Stimulated activated naive B cell treated with anti-CD40 and anti-IgM and Interleukin-4, amounts not matched to agents 10 μg/mL and 1 μg/mL and 100 μg/mL, for 72 hours (primary cell): Measurements from ENCODE around the gene S100G.
"Not testable (repeated sequence)": the region's sequence is repeated elsewhere in the genome, so short reads cannot be mapped to it uniquely, and the experiment has no call there.

ENCODE experiments used
- ATAC-seq, 2 donors: fragments of 150-1000 bp; cut with Tn5 transposase; replicated peaks; 2 replicates each; pipeline ENCODE4 v1.10.0; 2021; ENCODE audit warnings: moderate library complexity in 1 of 2
- DNase-seq: peaks from one replicate; pipeline ENCODE4 v3.0.0; 2021
- H3K27ac Mint-ChIP-seq: one replicate; pipeline ENCODE4 v1.8.0; 2022; ENCODE audit warnings: mild to moderate bottlenecking, mixed read lengths
- H3K27me3 Mint-ChIP-seq, 2 donors: one replicate each; pipeline ENCODE4 v1.8.0; 2022; ENCODE audit warnings: mixed read lengths in 2 of 2
- H3K36me3 Mint-ChIP-seq, 2 donors: one replicate each; pipeline ENCODE4 v1.8.0; 2022; ENCODE audit warnings: mixed read lengths in 2 of 2, mild to moderate bottlenecking in 1 of 2
- H3K4me1 Mint-ChIP-seq, 2 donors: one replicate each; pipeline ENCODE4 v1.8.0; 2022; ENCODE audit warnings: mixed read lengths in 2 of 2, mild to moderate bottlenecking in 1 of 2
- H3K4me3 Mint-ChIP-seq, 2 donors: one replicate each; pipeline ENCODE4 v1.8.0; 2022; ENCODE audit warnings: mild to moderate bottlenecking in 2 of 2, mixed read lengths in 2 of 2, moderate library complexity in 1 of 2
- H3K9me3 Mint-ChIP-seq, 2 donors: one replicate each; pipeline ENCODE4 v1.8.0; 2022; ENCODE audit warnings: mixed read lengths in 2 of 2, mild to moderate bottlenecking in 1 of 2

Gene S100G, protein sequence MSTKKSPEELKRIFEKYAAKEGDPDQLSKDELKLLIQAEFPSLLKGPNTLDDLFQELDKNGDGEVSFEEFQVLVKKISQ

DNA sequence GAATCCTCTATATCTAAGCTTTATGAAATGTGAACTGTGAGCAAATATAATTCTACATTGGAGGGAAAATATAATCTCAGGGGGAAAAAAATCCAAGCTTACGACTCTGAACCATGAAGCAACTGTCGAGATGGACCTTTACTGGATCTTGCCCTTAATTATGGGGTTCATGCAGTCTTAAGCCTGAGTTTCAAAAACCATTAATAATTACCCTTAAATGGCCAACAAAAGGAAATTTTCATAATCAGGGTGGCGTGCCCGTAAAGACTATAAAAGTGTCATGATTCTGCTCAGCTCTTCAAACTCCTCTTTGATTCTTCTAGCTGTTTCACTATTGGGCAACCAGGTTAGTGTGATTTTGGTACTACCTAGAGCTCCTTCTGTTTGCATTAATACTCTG is at the start of gene S100G:
TSS of gene S100G (plus strand) at position 301 of the 400 bp plus-strand sequence. CDS start 849 bp downstream, outside the sequence.
- no peak within 1 kb of the TSS for H3K4me3 Mint-ChIP-seq

DNA sequence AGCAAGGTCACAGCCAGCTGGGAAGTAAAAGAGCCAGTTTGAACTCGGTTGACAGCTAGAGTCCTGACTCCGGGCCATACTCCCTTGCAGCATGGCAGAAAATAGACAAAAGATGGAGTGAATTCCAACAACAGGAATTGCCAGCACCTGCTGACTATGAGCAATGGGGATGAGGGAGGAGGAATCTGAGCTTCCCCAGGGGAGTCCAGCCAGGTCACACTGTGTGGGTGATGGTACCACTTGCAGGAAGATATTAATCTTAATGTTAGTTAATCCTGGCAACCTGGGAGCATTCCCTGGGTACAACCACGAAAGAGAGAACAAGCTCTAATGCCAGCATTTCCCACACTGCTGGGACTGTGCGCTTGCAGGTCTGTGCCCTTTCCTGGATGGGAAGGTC is 48.1 kb upstream of the S100G start:
- no peak overlapping the region for H3K27ac Mint-ChIP-seq
- peaks cover 2 to 3% of the 10 kb centered on the region in 2 donors for H3K9me3 Mint-ChIP-seq
- ATAC-seq (no peak), DNase-seq (no peak)
- H3K36me3 Mint-ChIP-seq: peaks cover 4 to 6% of the 10 kb centered on the region in 2 donors
- no peaks in the 10 kb centered on the region for H3K27me3 Mint-ChIP-seq
- H3K4me1 Mint-ChIP-seq: peaks cover 0 to 1% of the 10 kb centered on the region in 2 donors
- no peak overlapping the region for H3K4me3 Mint-ChIP-seq

More for the DNA sequence above, at the start of gene S100G:
- no peak for ATAC-seq
- DNase-seq: no peak
- Mint-ChIP-seq H3K27ac (no peak within 1 kb of the TSS), H3K36me3 (peaks cover 4 to 7% of the 10 kb centered on the region in 2 donors), H3K9me3 (no peaks in the 10 kb centered on the region), H3K4me1 (no peaks in the 10 kb centered on the region), H3K27me3 (no peaks in the 10 kb centered on the region)

DNA sequence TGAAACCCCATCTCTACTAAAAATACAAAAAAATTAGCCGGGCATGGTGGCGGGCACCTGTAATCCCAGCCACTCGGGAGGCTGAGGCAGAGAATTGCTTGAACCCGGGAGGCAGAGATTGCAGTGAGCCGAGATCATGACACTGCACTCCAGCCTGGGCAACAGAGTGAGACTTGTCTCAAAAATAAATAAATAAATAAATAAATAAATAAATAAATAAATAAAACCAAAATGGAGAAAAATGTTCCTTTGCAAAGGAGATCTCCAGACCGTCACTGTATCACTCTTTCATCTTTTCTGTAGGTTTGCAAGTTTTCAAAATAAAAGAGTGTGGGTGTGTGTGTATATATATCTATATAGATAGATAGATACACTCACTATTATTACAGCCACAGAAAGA is 46.7 kb upstream of the S100G start:
- not testable (repeated sequence) for H3K27me3 Mint-ChIP-seq, H3K36me3 Mint-ChIP-seq, H3K27ac Mint-ChIP-seq, ATAC-seq, H3K9me3 Mint-ChIP-seq, H3K4me1 Mint-ChIP-seq, H3K4me3 Mint-ChIP-seq, DNase-seq

DNA sequence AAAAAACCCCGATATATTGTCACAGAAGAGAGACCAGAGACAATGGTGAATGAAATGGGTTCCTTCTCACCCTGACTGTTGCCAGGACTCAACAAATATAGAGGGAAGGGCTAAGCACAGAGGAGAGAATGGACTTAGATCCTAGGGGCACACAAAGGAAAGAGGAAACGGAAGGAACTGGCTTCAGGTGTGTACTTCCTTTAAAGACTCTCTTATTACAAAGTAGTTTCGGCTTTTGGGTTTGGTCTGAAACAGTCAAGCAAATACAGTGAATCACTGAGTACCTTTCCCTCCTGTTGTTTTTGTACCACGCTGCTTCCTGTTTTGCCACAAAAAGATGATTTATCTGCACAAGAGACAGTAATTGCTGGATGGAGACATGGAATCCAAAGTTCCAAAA is 46.1 kb upstream of the S100G start:
- DNase-seq (no peak), ATAC-seq (no peak)
- H3K27ac Mint-ChIP-seq: no peak overlapping the region
- peaks cover 0 to 6% of the 10 kb centered on the region in 2 donors for H3K36me3 Mint-ChIP-seq
- H3K4me3 Mint-ChIP-seq: no peak overlapping the region
- no peaks in the 10 kb centered on the region for H3K9me3 Mint-ChIP-seq
- H3K27me3 Mint-ChIP-seq: no peaks in the 10 kb centered on the region
- peaks cover 0 to 1% of the 10 kb centered on the region in 2 donors for H3K4me1 Mint-ChIP-seq

DNA sequence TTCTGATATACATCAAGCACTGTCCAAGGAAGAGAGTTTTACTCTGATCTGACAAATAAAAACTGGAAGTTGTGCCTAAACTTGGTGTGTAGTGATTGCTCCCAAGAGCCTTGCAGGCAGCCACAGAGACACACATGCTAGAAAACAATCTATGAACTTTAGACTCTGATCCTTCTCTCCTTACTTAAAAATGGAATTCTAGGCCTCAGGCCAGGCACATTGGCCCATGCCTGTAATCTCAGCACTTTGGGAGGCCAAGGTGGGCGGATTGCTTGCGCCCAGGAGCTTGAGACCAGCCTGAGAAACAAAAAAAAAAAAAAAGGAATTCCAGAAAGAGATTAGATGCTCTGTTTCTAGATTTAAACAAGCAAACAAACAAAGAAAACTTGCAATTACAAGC is 45.6 kb upstream of the S100G start:
- H3K4me3 Mint-ChIP-seq: no peak overlapping the region
- no peak for DNase-seq
- no peak overlapping the region for H3K27ac Mint-ChIP-seq

DNA sequence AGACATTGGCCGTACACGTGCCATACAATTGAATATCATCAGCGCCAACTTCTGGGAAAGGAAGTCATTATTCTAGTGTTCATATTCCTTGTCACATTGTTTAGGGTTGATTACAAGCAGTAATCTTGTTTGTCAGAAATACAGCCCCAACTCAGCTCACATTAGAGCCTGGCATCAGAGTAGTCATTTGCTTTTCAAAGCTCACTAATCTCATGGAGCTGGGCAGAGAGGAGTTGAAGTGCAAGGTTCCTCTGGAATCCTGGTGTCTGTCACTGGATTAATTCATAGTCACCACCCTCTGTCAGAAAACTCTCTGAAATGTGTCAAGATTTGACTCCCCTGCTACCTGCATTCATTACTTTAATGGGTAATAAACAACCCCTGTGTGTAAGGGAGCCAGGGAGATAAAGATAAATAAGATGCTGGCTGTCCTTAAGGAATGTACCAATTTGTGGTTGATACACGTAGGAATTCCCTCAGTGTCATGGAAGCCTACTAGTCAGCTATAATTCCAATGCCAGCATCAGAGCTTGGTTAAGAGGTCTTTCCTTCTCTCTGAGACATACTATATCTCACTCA is 43.7 kb upstream of the S100G start:
- Mint-ChIP-seq H3K27ac (no peak overlapping the region), H3K4me1 (peaks cover 0 to 1% of the 10 kb centered on the region in 2 donors), H3K27me3 (no peaks in the 10 kb centered on the region), H3K36me3 (peaks cover 4 to 11% of the 10 kb centered on the region in 2 donors), H3K9me3 (peaks cover 2 to 4% of the 10 kb centered on the region in 2 donors), H3K4me3 (no peak overlapping the region)
- ATAC-seq (no peak), DNase-seq (no peak)

More for the DNA sequence above, 45.6 kb upstream of the S100G start:
- Mint-ChIP-seq H3K9me3 (no peaks in the 10 kb centered on the region), H3K4me1 (peaks cover 0 to 1% of the 10 kb centered on the region in 2 donors), H3K27me3 (no peaks in the 10 kb centered on the region), H3K36me3 (peaks cover 0 to 6% of the 10 kb centered on the region in 2 donors)
- ATAC-seq: no peak

DNA sequence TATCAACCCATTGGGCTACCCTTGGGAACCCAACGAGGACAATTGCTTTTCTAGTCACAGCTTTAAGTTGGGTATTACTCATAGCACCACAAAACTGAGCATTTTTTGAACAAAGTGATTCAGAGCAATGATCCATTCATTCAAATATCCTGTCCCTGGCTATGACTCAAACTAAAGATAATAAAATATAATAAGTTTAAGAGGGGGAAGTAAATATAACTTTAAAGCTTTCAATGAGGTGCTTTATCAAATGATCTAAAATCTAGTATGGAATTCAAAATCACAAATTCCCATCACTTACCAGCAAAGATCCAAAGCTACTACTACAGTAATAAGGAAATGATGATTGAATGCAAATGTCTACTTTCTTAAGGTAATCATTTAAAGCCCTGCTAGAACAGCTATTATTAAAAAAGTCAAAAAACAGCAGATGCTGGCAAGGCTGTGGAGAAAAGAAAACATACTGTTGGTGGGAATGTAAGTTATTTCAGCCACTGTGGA is 39.8 kb upstream of the S100G start:
- Mint-ChIP-seq H3K36me3 (peaks cover 16 to 18% of the 10 kb centered on the region in 2 donors), H3K27ac (no peak overlapping the region), H3K4me3 (no peak overlapping the region), H3K4me1 (no peaks in the 10 kb centered on the region), H3K9me3 (peaks cover 2 to 4% of the 10 kb centered on the region in 2 donors), H3K27me3 (no peaks in the 10 kb centered on the region)
- ATAC-seq (no peak), DNase-seq (no peak)

DNA sequence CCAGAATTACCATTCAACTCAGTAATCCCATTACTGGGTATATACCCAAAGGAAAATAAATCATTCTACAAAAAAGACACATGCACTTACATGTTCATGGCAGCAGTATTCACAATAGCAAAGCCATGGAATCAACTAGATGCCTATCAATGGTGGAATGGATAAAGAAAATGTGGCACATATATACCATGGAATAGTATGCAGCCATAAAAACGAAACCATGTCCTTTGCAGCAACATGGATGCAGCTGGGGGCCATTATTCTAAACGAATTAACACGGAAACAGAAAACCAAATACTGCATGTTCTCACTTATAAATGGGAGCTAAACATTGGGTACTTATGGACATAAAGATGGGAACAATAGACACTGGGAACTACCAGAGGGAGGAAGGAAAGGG is 39.3 kb upstream of the S100G start:
- not testable (repeated sequence) for H3K4me1 Mint-ChIP-seq, H3K4me3 Mint-ChIP-seq, H3K27me3 Mint-ChIP-seq, ATAC-seq, H3K9me3 Mint-ChIP-seq, DNase-seq, H3K27ac Mint-ChIP-seq
- peaks cover 16 to 18% of the 10 kb centered on the region in 2 donors for H3K36me3 Mint-ChIP-seq

DNA sequence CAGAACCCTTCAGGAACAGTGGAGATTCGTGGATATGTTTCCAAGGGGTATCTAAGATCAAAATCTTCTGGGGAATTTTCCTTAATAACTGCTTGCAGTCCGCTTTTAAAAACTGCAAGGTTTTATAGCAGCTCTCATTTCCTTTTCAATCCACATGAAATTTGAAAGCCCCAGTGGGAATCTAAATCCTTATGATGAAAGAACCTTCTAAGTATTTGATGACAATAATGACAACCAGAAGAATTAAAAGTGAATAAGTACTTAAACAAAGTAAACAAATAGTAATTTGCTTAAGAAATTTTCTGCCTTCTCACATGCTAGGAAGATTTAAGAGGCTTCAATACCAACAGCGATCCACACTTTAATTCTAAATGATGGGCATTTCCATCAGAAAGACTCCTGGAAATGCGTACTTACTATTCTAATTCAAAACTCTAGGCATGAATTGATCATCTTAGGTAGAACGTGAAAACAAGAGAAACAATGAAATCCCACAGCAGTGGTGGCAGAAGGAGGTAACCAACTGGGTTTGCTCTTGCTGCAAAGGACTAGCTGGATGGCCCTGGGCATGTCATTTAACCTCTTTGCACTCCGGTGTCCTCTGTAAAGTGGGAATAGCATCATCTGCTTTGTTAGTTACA is 37.6 kb upstream of the S100G start:
- H3K27me3 Mint-ChIP-seq: no peaks in the 10 kb centered on the region
- DNase-seq (no peak), ATAC-seq (no peak)
- peaks cover 2 to 4% of the 10 kb centered on the region in 2 donors for H3K9me3 Mint-ChIP-seq
- no peaks in the 10 kb centered on the region for H3K4me1 Mint-ChIP-seq
- H3K4me3 Mint-ChIP-seq: no peak overlapping the region
- H3K36me3 Mint-ChIP-seq: peaks cover 15 to 20% of the 10 kb centered on the region in 2 donors
- H3K27ac Mint-ChIP-seq: no peak overlapping the region

DNA sequence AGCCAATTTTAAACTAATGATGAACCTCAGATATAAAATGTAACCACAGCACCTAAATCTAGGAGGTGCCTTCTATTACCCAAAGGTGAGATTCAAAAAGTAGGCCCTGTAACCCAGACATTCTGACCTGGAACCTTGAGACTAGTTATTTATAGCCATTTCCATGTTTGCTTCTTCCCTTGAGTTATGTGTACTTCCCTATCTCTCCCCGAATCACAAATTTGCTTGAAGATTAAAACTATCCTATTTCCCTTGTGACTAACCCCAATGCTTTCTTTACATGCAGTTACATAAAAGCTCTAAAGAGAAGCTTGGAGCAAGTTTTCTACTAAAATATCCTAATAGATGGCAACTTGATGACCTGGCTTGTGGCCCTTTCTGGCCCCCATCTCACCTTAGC is 32.6 kb upstream of the S100G start:
- Mint-ChIP-seq H3K4me3 (no peak overlapping the region), H3K27me3 (no peaks in the 10 kb centered on the region), H3K27ac (no peak overlapping the region), H3K9me3 (peaks cover 0 to 2% of the 10 kb centered on the region in 2 donors), H3K4me1 (no peaks in the 10 kb centered on the region), H3K36me3 (peaks cover 16 to 26% of the 10 kb centered on the region in 2 donors)
- no peak for ATAC-seq
- no peak for DNase-seq

DNA sequence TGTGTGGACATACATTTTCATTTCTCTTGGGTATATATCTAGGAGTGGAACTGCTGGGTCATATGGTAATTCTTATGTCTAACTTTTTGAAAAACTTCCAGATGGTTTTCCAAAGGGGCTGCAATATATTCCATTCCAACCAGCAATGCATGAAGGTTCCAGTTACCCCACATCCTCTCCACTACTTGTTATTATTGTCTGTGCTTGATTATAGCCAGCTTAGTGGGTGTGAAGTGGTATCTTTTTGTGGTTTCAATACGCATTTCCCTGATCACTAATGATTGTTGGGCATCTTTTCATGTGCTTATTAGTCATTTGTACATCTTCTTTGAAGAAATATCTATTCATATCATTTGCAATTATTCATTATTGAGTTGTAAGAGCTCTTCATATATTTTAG is 31.5 kb upstream of the S100G start:
- H3K36me3 Mint-ChIP-seq: peaks cover 12 to 22% of the 10 kb centered on the region in 2 donors
- H3K9me3 Mint-ChIP-seq: peaks cover 0 to 2% of the 10 kb centered on the region in 2 donors
- DNase-seq: no peak
- no peak for ATAC-seq
- H3K27me3 Mint-ChIP-seq: no peaks in the 10 kb centered on the region
- no peaks in the 10 kb centered on the region for H3K4me1 Mint-ChIP-seq
- no peak overlapping the region for H3K27ac Mint-ChIP-seq
- no peak overlapping the region for H3K4me3 Mint-ChIP-seq

DNA sequence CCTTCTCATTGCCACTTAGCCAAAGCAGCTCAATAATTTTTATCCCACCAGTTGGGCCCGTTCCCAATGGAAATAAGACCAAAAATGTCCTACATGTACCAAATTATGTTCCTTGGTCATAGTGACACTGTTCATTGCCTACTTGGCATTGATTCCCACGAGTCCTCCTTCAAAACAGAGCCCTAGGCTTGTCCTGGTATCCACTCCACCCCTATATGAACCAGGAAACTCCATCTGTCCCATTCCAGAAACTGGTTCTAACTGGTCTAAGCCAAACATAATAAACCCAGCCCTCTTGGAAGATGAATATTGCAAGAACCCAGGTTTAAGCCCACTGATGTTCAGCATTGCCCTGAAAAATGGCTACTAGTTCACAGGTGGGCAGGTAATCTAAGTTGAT is 30.9 kb upstream of the S100G start:
- ATAC-seq (no peak), DNase-seq (no peak)
- H3K4me1 Mint-ChIP-seq: no peaks in the 10 kb centered on the region
- no peak overlapping the region for H3K4me3 Mint-ChIP-seq
- no peaks in the 10 kb centered on the region for H3K27me3 Mint-ChIP-seq
- peaks cover 10 to 17% of the 10 kb centered on the region in 2 donors for H3K36me3 Mint-ChIP-seq
- no peak overlapping the region for H3K27ac Mint-ChIP-seq
- peaks cover 0 to 2% of the 10 kb centered on the region in 2 donors for H3K9me3 Mint-ChIP-seq

DNA sequence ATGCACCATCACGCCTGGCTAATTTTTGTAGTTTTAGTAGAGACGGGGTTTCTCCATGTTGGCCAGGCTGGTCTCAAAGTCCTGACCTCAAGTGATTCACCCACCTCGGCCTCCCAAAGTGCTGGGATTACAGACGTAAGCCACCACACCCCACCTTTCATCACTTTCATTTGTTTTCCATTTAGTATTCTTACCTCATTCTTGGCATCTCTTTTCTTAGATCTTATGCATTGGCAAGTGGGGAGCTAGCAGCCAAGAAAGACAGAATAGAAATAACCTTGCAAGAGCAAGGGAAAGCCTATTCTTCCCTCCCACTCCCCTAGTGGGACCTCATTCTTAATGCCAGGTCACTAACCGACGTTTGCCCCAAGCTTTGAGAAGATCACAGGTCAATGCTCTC is 21.4 kb upstream of the S100G start:
- not testable (repeated sequence) for DNase-seq, H3K27ac Mint-ChIP-seq, H3K4me1 Mint-ChIP-seq, H3K4me3 Mint-ChIP-seq, ATAC-seq, H3K36me3 Mint-ChIP-seq, H3K9me3 Mint-ChIP-seq
- H3K27me3 Mint-ChIP-seq: peaks cover 0 to 18% of the 10 kb centered on the region in 2 donors

DNA sequence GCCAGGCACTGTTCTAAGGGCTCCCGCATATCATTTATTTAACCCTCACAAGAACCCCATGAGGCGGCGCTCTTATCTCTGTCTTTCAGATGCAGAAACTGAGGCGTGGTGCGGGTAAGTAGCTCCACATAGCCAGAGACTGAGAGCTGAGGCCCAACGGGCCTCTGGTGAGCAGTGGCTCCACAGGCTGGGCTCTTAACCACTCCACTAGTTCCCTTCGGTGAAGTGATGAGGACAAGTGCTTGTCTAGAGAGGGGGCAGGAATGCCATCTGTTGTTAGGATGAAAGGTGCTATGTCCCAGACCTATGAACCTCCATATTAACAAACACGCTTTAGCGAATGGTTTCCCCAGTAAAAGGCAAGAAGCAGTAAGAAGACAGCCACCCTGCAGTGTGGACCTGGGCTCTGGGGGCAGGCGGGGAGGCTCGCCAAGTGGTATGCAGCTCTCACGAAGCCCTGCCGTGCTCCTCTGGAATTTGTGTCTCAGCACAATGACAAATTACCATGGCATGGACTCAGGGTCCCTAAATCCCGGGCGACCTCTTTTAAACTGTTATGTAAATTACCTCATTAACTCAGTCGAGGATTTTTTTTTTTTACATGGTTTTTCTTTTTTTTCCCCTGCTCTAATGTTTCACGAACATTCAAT is 20.9 kb upstream of the S100G start:
- H3K9me3 Mint-ChIP-seq: no peaks in the 10 kb centered on the region
- DNase-seq (no peak), ATAC-seq (no peak)
- no peak overlapping the region for H3K27ac Mint-ChIP-seq
- H3K36me3 Mint-ChIP-seq: peaks cover 4 to 8% of the 10 kb centered on the region in 2 donors
- peak overlapping the region in 1 of 2 donors; percentile 8 for H3K4me3 Mint-ChIP-seq
- peaks cover 0 to 18% of the 10 kb centered on the region in 2 donors for H3K27me3 Mint-ChIP-seq
- H3K4me1 Mint-ChIP-seq: no peaks in the 10 kb centered on the region
